ENCODE measurements around the gene CYB5A.
A peak's percentile ranks its signal among the peaks of the same experiment; 100 is the strongest.
"Not testable (repeated sequence)": the region's sequence is repeated elsewhere in the genome, so short reads cannot be mapped to it uniquely, and the experiment has no call there.

The CYB5A gene

GRCh38 chr18:74289137-74289536 is 2.6 kb downstream of the CYB5A start:
- DNase-seq (no peak), ATAC-seq (replicated peaks) (no peak)
- Mint-ChIP-seq H3K4me1 (peaks cover 16 to 26% of the 10 kb centered on the region in 2 donors), H3K27ac (peak overlapping the region; percentile 60), H3K9me3 (no peaks in the 10 kb centered on the region), H3K27me3 (no peaks in the 10 kb centered on the region), H3K36me3 (peaks cover 2 to 6% of the 10 kb centered on the region in 2 donors), H3K4me3 (no peak overlapping the region)

GRCh38 chr18:74288730-74289129 is 3.0 kb downstream of the CYB5A start:
- peaks cover 16 to 26% of the 10 kb centered on the region in 2 donors for H3K4me1 Mint-ChIP-seq
- peaks cover 2 to 6% of the 10 kb centered on the region in 2 donors for H3K36me3 Mint-ChIP-seq
- no peaks in the 10 kb centered on the region for H3K9me3 Mint-ChIP-seq
- no peaks in the 10 kb centered on the region for H3K27me3 Mint-ChIP-seq
- ATAC-seq (replicated peaks), result no peak
- peak overlapping the region; percentile 60 for H3K27ac Mint-ChIP-seq
- H3K4me3 Mint-ChIP-seq, result no peak overlapping the region
- DNase-seq, result no peak

- Mint-ChIP-seq H3K4me3 (no peak overlapping the region), H3K27me3 (no peaks in the 10 kb centered on the region)
These were observed 3.7 kb downstream of the CYB5A start for GRCh38 chr18:74288041-74288440.

GRCh38 chr18:74286856-74287255 is 4.9 kb downstream of the CYB5A start:
- H3K4me1 Mint-ChIP-seq, result peaks cover 29 to 35% of the 10 kb centered on the region in 2 donors
- no peak for DNase-seq
- H3K4me3 Mint-ChIP-seq, result no peak overlapping the region

More at GRCh38 chr18:74288041-74288440, 3.7 kb downstream of the CYB5A start:
- Mint-ChIP-seq H3K4me1 (peaks cover 17 to 30% of the 10 kb centered on the region in 2 donors), H3K36me3 (peaks cover 2 to 6% of the 10 kb centered on the region in 2 donors), H3K9me3 (no peaks in the 10 kb centered on the region), H3K27ac (no peak overlapping the region)
- DNase-seq (no peak), ATAC-seq (replicated peaks) (no peak)

GRCh38 chr18:74286106-74286855 is 5.5 kb downstream of the CYB5A start:
- H3K27me3 Mint-ChIP-seq, result no peaks in the 10 kb centered on the region
- H3K9me3 Mint-ChIP-seq, result no peaks in the 10 kb centered on the region
- no peak for DNase-seq
- H3K4me3 Mint-ChIP-seq, result no peak overlapping the region
- H3K4me1 Mint-ChIP-seq, result peaks cover 32 to 36% of the 10 kb centered on the region in 2 donors
- no peak overlapping the region for H3K27ac Mint-ChIP-seq
- peaks cover 11 to 12% of the 10 kb centered on the region in 2 donors for H3K36me3 Mint-ChIP-seq
- ATAC-seq (replicated peaks), result no peak

More at GRCh38 chr18:74286856-74287255, 4.9 kb downstream of the CYB5A start:
- no peaks in the 10 kb centered on the region for H3K27me3 Mint-ChIP-seq
- H3K27ac Mint-ChIP-seq, result no peak overlapping the region
- H3K9me3 Mint-ChIP-seq, result no peaks in the 10 kb centered on the region
- H3K36me3 Mint-ChIP-seq, result peaks cover 8 to 9% of the 10 kb centered on the region in 2 donors
- ATAC-seq (replicated peaks), result no peak

- ATAC-seq (replicated peaks); H3K4me3 Mint-ChIP-seq; H3K27me3 Mint-ChIP-seq; DNase-seq; H3K27ac Mint-ChIP-seq; H3K9me3 Mint-ChIP-seq: not testable (repeated sequence)
- Mint-ChIP-seq H3K36me3 (peaks cover 18 to 19% of the 10 kb centered on the region in 2 donors), H3K4me1 (peaks cover 38 to 43% of the 10 kb centered on the region in 2 donors)
These were observed 6.2 kb downstream of the CYB5A start for GRCh38 chr18:74285583-74285982.

GRCh38 chr18:74284980-74285355 is 6.8 kb downstream of the CYB5A start:
- ATAC-seq (replicated peaks) (no peak), DNase-seq (no peak)
- no peaks in the 10 kb centered on the region for H3K9me3 Mint-ChIP-seq
- no peak overlapping the region for H3K4me3 Mint-ChIP-seq
- H3K4me1 Mint-ChIP-seq, result peaks cover 38 to 44% of the 10 kb centered on the region in 2 donors
- no peak overlapping the region for H3K27ac Mint-ChIP-seq
- H3K36me3 Mint-ChIP-seq, result peaks cover 19 to 20% of the 10 kb centered on the region in 2 donors
- no peaks in the 10 kb centered on the region for H3K27me3 Mint-ChIP-seq

- Mint-ChIP-seq H3K27me3 (no peaks in the 10 kb centered on the region), H3K9me3 (no peaks in the 10 kb centered on the region), H3K27ac (no peak overlapping the region), H3K4me1 (peaks cover 38 to 44% of the 10 kb centered on the region in 2 donors), H3K4me3 (no peak overlapping the region), H3K36me3 (peaks cover 19 to 20% of the 10 kb centered on the region in 2 donors)
- ATAC-seq (replicated peaks) (no peak), DNase-seq (no peak)
These were observed 7.4 kb downstream of the CYB5A start for GRCh38 chr18:74284191-74284979.

GRCh38 chr18:74283646-74284045 is 8.1 kb downstream of the CYB5A start:
- Mint-ChIP-seq H3K4me1 (peaks cover 38 to 43% of the 10 kb centered on the region in 2 donors), H3K27me3 (no peaks in the 10 kb centered on the region), H3K4me3 (no peak overlapping the region), H3K36me3 (peaks cover 19 to 20% of the 10 kb centered on the region in 2 donors), H3K9me3 (no peaks in the 10 kb centered on the region), H3K27ac (no peak overlapping the region)
- no peak for ATAC-seq (replicated peaks)
- DNase-seq, result no peak

GRCh38 chr18:74282755-74283554 is 8.8 kb downstream of the CYB5A start:
- peak overlapping the region in 1 of 2 donors; percentile 49 for H3K4me3 Mint-ChIP-seq
- peaks cover 19 to 20% of the 10 kb centered on the region in 2 donors for H3K36me3 Mint-ChIP-seq
- no peaks in the 10 kb centered on the region for H3K27me3 Mint-ChIP-seq
- H3K9me3 Mint-ChIP-seq, result no peaks in the 10 kb centered on the region
- no peak for DNase-seq
- H3K4me1 Mint-ChIP-seq, result peaks cover 31 to 37% of the 10 kb centered on the region in 2 donors
- H3K27ac Mint-ChIP-seq, result peak overlapping the region; percentile 22
- ATAC-seq (replicated peaks), result no peak

- peaks cover 31 to 35% of the 10 kb centered on the region in 2 donors for H3K4me1 Mint-ChIP-seq
These were observed 9.6 kb downstream of the CYB5A start for GRCh38 chr18:74281980-74282754.

GRCh38 chr18:74281011-74281979 is 10.5 kb downstream of the CYB5A start:
- DNase-seq (no peak), ATAC-seq (replicated peaks) (no peak)
- Mint-ChIP-seq H3K27me3 (no peaks in the 10 kb centered on the region), H3K9me3 (no peaks in the 10 kb centered on the region), H3K27ac (peak overlapping the region; percentile 26), H3K4me3 (no peak overlapping the region), H3K4me1 (peaks cover 35% of the 10 kb centered on the region in 2 donors), H3K36me3 (peaks cover 22 to 29% of the 10 kb centered on the region in 2 donors)

More at GRCh38 chr18:74281980-74282754, 9.6 kb downstream of the CYB5A start:
- H3K27me3 Mint-ChIP-seq, result no peaks in the 10 kb centered on the region
- no peaks in the 10 kb centered on the region for H3K9me3 Mint-ChIP-seq
- DNase-seq (no peak), ATAC-seq (replicated peaks) (no peak)
- H3K4me3 Mint-ChIP-seq, result peak overlapping the region; percentile 49 to 59
- peaks cover 22 to 26% of the 10 kb centered on the region in 2 donors for H3K36me3 Mint-ChIP-seq
- H3K27ac Mint-ChIP-seq, result peak overlapping the region; percentile 26

Data from stimulated activated naive B cell treated with anti-CD40 and anti-IgM and Interleukin-4, amounts not matched to agents 10 μg/mL and 1 μg/mL and 100 μg/mL, for 72 hours (primary cell).